HUDEP-2 (cell line): ENCODE results near the gene SELENOT.

ENCODE experiments used
- DNase-seq, 76 experiments: peaks; one replicate each; lab custom pipeline; 2025; ENCODE audit not compliant: unreplicated experiment in 76 of 76; lab: John Stamatoyannopoulos, UW

SELENOT gene

GRCh38 chr3:150653110-150653561 lies 50.0 kb downstream of the SELENOT start:
- DNase-seq = no peak

- no peak for DNase-seq
These were observed 53.2 kb downstream of the SELENOT start for GRCh38 chr3:150656316-150656715.

- DNase-seq = no peak
These were observed 59.5 kb downstream of the SELENOT start for GRCh38 chr3:150662410-150663200.

GRCh38 chr3:150663461-150663860 lies 60.3 kb downstream of the SELENOT start:
- DNase-seq = no peak

GRCh38 chr3:150666167-150666566 lies 63.0 kb downstream of the SELENOT start:
- no peak for DNase-seq

GRCh38 chr3:150673966-150674365 lies 70.8 kb downstream of the SELENOT start:
- no peak for DNase-seq

- no peak for DNase-seq
These were observed 72.5 kb downstream of the SELENOT start for GRCh38 chr3:150675587-150675986.
